HCT116 (cell line): ENCODE measurements around the gene BCL2L2.

Experiments
- CEBPB ChIP-seq: IDR thresholded peaks from 2 replicates; pipeline ENCODE4 v1.6.1; 2012; ENCODE audit warnings: low read depth
- ELF1 ChIP-seq: IDR thresholded peaks from 2 replicates; pipeline ENCODE4 v1.6.1; 2012; ENCODE audit warnings: low read depth, borderline replicate concordance
- EZH2 ChIP-seq: fragments of 200-600 bp; sonication (generic); IDR thresholded peaks from 2 replicates; pipeline ENCODE4 v1.6.1; 2017; ENCODE audit warnings: antibody characterized with exemption, mixed run types
- POLR2A ChIP-seq: IDR thresholded peaks from 2 replicates; pipeline ENCODE4 v1.7.0; 2011; ENCODE audit warnings: borderline replicate concordance; ENCODE audit not compliant: insufficient read depth, insufficient read length; ENCODE audit errors: extremely low read depth
- POLR2AphosphoS5 ChIP-seq: IDR thresholded peaks from 2 replicates; pipeline ENCODE4 v1.6.1; 2011; ENCODE audit warnings: mild to moderate bottlenecking, low read depth, low read length, moderate library complexity
- RAD21 ChIP-seq: IDR thresholded peaks from 2 replicates; pipeline ENCODE4 v1.6.1; 2012; ENCODE audit warnings: low read depth, mild to moderate bottlenecking
- REST ChIP-seq: IDR thresholded peaks from 2 replicates; pipeline ENCODE4 v1.6.1; 2012; ENCODE audit warnings: low read depth
- SIN3A ChIP-seq: IDR thresholded peaks from 2 replicates; pipeline ENCODE4 v1.6.1; 2012; ENCODE audit warnings: low read depth
- SP1 ChIP-seq: IDR thresholded peaks from 2 replicates; pipeline ENCODE4 v1.6.1; 2012; ENCODE audit warnings: low read depth
- TCF7L2 ChIP-seq: IDR thresholded peaks from 2 replicates; pipeline ENCODE4 v1.7.0; 2011; ENCODE audit warnings: borderline replicate concordance, inconsistent platforms; ENCODE audit not compliant: insufficient read depth, insufficient read length; ENCODE audit errors: extremely low read depth
- YY1 ChIP-seq: IDR thresholded peaks from 2 replicates; pipeline ENCODE4 v1.6.1; 2011; ENCODE audit warnings: low read length, low read depth, moderate library complexity, mild to moderate bottlenecking; ENCODE audit not compliant: insufficient replicate concordance; ENCODE audit errors: extremely low read depth
- TF ChIP-seq, protein P1 (sequence below), 3 experiments: fragments of 200-600 bp in 1 of 3; sonication (generic) in 1 of 3; IDR thresholded peaks in 2 of 3; conservative IDR thresholded peaks in 1 of 3; 2 replicates each; pipeline ENCODE4 v1.5.1; 2012 to 2017; ENCODE audit warnings: low read depth in 2 of 3, low read length in 2 of 3, antibody characterized with exemption in 1 of 3, borderline replicate concordance in 1 of 3, control low read depth in 1 of 3, mild to moderate bottlenecking in 1 of 3, mixed read lengths in 1 of 3, mixed run types in 1 of 3, moderate library complexity in 1 of 3; ENCODE audit not compliant: insufficient read depth in 1 of 3
- TF ChIP-seq, protein P2 (sequence below): IDR thresholded peaks from 2 replicates; pipeline ENCODE4 v1.6.1; 2012
- TF ChIP-seq, protein P3 (sequence below): IDR thresholded peaks from 2 replicates; pipeline ENCODE4 v1.6.1; 2012

DNA sequence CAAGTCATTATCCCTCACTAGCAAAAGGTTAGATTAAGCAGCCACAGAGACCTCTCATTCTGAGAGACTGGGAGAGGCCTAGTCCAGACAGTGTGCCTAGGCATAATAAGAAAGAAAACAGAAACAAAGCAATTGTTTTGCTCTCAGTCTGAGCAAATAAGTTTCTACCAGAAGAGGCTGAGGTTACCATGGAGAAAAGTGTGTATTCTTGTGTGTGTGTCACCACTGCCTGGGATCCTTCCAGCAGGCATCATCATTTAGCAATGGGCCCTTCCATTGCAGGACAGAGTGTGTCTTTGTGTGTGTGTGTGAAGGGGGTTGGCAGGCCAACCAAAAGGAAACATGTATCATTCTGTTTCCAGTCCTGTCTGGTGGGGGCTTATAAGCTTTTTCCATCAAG, 54.7 kb downstream of the BCL2L2 start:
- no peak for TF ChIP-seq POLR2A
- TF ChIP-seq, protein P1, sequence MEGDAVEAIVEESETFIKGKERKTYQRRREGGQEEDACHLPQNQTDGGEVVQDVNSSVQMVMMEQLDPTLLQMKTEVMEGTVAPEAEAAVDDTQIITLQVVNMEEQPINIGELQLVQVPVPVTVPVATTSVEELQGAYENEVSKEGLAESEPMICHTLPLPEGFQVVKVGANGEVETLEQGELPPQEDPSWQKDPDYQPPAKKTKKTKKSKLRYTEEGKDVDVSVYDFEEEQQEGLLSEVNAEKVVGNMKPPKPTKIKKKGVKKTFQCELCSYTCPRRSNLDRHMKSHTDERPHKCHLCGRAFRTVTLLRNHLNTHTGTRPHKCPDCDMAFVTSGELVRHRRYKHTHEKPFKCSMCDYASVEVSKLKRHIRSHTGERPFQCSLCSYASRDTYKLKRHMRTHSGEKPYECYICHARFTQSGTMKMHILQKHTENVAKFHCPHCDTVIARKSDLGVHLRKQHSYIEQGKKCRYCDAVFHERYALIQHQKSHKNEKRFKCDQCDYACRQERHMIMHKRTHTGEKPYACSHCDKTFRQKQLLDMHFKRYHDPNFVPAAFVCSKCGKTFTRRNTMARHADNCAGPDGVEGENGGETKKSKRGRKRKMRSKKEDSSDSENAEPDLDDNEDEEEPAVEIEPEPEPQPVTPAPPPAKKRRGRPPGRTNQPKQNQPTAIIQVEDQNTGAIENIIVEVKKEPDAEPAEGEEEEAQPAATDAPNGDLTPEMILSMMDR (IDR thresholded peaks at IDR 0.05 in 2 of 3, conservative IDR thresholded peaks at IDR 0.05 in 1 of 3; ENCODE audit: borderline replicate concordance in 1 of 3, insufficient read depth in 1 of 3, low read depth in 2 of 3, low read length in 2 of 3), result no peak
- no peak for TF ChIP-seq ELF1
- no peak for TF ChIP-seq CEBPB
- no peak for TF ChIP-seq RAD21
- TF ChIP-seq SIN3A, result no peak
- TF ChIP-seq YY1, result no peak
- no peak for TF ChIP-seq REST
- TF ChIP-seq TCF7L2, result no peak
- TF ChIP-seq, protein P2, sequence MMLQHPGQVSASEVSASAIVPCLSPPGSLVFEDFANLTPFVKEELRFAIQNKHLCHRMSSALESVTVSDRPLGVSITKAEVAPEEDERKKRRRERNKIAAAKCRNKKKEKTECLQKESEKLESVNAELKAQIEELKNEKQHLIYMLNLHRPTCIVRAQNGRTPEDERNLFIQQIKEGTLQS, result no peak
- no peak for TF ChIP-seq EZH2
- TF ChIP-seq POLR2AphosphoS5, result no peak
- TF ChIP-seq, protein P3, sequence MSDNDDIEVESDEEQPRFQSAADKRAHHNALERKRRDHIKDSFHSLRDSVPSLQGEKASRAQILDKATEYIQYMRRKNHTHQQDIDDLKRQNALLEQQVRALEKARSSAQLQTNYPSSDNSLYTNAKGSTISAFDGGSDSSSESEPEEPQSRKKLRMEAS, result no peak
- TF ChIP-seq SP1, result no peak
